Osteoblast (primary cell): ENCODE measurements around the gene VMP1. TPM values are rescaled to one million over a fixed set of nuclear protein-coding genes. Genes with fewer than 3 reads are reported as not detected.

ENCODE experiments used
- DNase-seq: peaks from one replicate; pipeline ENCODE4 v3.0.0; 2011; ENCODE audit warnings: low spot score, mixed read lengths; ENCODE audit not compliant: insufficient read length; ENCODE audit errors: missing footprints
- H2AFZ ChIP-seq: 2 replicates; pipeline ENCODE4 v1.6.0; 2011; ENCODE audit warnings: mild to moderate bottlenecking, low read length
- H3K27ac ChIP-seq: 2 replicates; pipeline ENCODE4 v1.5.1; 2011; ENCODE audit warnings: mild to moderate bottlenecking, low read depth, low read length, moderate library complexity
- H3K27me3 ChIP-seq: 2 replicates; pipeline ENCODE4 v1.6.0; 2012; ENCODE audit warnings: mild to moderate bottlenecking, control low read depth, inconsistent platforms, low read length, moderate library complexity; ENCODE audit not compliant: insufficient read depth
- H3K36me3 ChIP-seq: 2 replicates; pipeline ENCODE4 v1.5.1; 2011; ENCODE audit warnings: mild to moderate bottlenecking, low read length, control low read depth, moderate library complexity; ENCODE audit not compliant: insufficient read depth
- H3K4me1 ChIP-seq: 2 replicates; pipeline ENCODE4 v1.5.1; 2011; ENCODE audit warnings: mild to moderate bottlenecking, low read length, control low read depth, moderate library complexity; ENCODE audit not compliant: insufficient read depth
- H3K4me2 ChIP-seq: 2 replicates; pipeline ENCODE4 v1.6.0; 2011; ENCODE audit warnings: mild to moderate bottlenecking, low read length; ENCODE audit not compliant: insufficient read depth
- H3K4me3 ChIP-seq: fragments of 200-600 bp; sonication (generic); 3 replicates; pipeline ENCODE4 v1.5.1; 2012; ENCODE audit warnings: mild to moderate bottlenecking, low read length, inconsistent platforms; ENCODE audit not compliant: insufficient read depth
- H3K79me2 ChIP-seq: 2 replicates; pipeline ENCODE4 v1.6.0; 2012; ENCODE audit warnings: mild to moderate bottlenecking, low read length, control low read depth, inconsistent platforms; ENCODE audit not compliant: insufficient read depth
- H3K9me3 ChIP-seq: 2 replicates; pipeline ENCODE4 v1.5.1; 2011; ENCODE audit warnings: low read depth, low read length, control low read depth
- H4K20me1 ChIP-seq: 2 replicates; pipeline ENCODE4 v1.6.0; 2012; ENCODE audit warnings: mild to moderate bottlenecking, low read length, control low read depth; ENCODE audit not compliant: insufficient read depth
- total RNA-seq: library from RNA; depleted of rRNA; stranded (reverse); fragments of >200 nt; gene quantifications from 2 replicates; pipeline ENCODE4 v1.2.3, GENCODE V29; 2012
- TF ChIP-seq, protein P1 (sequence below): IDR thresholded peaks from 2 replicates; pipeline ENCODE4 v1.5.1; 2011; ENCODE audit warnings: mild to moderate bottlenecking, low read depth, low read length, moderate library complexity; ENCODE audit errors: extremely low read depth

The VMP1 gene
- total RNA-seq, 1 donor = 415 TPM

- Histone ChIP-seq H4K20me1 (no peaks in the 10 kb centered on the region), H3K79me2 (peaks cover 3% of the 10 kb centered on the region), H3K4me3 (no peak overlapping the region), H3K4me1 (peaks cover 35% of the 10 kb centered on the region), H2AFZ (no peak overlapping the region), H3K36me3 (peaks cover 11% of the 10 kb centered on the region), H3K27me3 (no peaks in the 10 kb centered on the region), H3K4me2 (no peak overlapping the region), H3K9me3 (no peaks in the 10 kb centered on the region), H3K27ac (peak overlapping the region; percentile 2)
- TF ChIP-seq, protein P1, sequence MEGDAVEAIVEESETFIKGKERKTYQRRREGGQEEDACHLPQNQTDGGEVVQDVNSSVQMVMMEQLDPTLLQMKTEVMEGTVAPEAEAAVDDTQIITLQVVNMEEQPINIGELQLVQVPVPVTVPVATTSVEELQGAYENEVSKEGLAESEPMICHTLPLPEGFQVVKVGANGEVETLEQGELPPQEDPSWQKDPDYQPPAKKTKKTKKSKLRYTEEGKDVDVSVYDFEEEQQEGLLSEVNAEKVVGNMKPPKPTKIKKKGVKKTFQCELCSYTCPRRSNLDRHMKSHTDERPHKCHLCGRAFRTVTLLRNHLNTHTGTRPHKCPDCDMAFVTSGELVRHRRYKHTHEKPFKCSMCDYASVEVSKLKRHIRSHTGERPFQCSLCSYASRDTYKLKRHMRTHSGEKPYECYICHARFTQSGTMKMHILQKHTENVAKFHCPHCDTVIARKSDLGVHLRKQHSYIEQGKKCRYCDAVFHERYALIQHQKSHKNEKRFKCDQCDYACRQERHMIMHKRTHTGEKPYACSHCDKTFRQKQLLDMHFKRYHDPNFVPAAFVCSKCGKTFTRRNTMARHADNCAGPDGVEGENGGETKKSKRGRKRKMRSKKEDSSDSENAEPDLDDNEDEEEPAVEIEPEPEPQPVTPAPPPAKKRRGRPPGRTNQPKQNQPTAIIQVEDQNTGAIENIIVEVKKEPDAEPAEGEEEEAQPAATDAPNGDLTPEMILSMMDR = no peak
- DNase-seq = no peak
Measured at GRCh38 chr17:59810894-59811153, 103.4 kb downstream of the VMP1 start.

- DNase-seq = no peak
- peaks cover 11% of the 10 kb centered on the region for H3K36me3 ChIP-seq
- H3K27me3 ChIP-seq = no peaks in the 10 kb centered on the region
- H3K4me3 ChIP-seq = no peak overlapping the region
- TF ChIP-seq, protein P1 = no peak
- H4K20me1 ChIP-seq = no peaks in the 10 kb centered on the region
- H3K4me1 ChIP-seq = peaks cover 35% of the 10 kb centered on the region
- H3K9me3 ChIP-seq = no peaks in the 10 kb centered on the region
- H2AFZ ChIP-seq = no peak overlapping the region
- peak overlapping the region; percentile 2 for H3K27ac ChIP-seq
- H3K4me2 ChIP-seq = no peak overlapping the region
- peaks cover 3% of the 10 kb centered on the region for H3K79me2 ChIP-seq
Measured at GRCh38 chr17:59811209-59811608, 103.8 kb downstream of the VMP1 start.

GRCh38 chr17:59812139-59812538, 104.7 kb downstream of the VMP1 start:
- H3K79me2 ChIP-seq = no peaks in the 10 kb centered on the region
- no peak for DNase-seq
- H2AFZ ChIP-seq = no peak overlapping the region
- no peaks in the 10 kb centered on the region for H3K27me3 ChIP-seq
- H3K4me1 ChIP-seq = peaks cover 32% of the 10 kb centered on the region
- H3K27ac ChIP-seq = no peak overlapping the region
- H4K20me1 ChIP-seq = no peaks in the 10 kb centered on the region
- no peak overlapping the region for H3K4me3 ChIP-seq
- no peak overlapping the region for H3K4me2 ChIP-seq
- H3K9me3 ChIP-seq = no peaks in the 10 kb centered on the region
- H3K36me3 ChIP-seq = peaks cover 11% of the 10 kb centered on the region
- TF ChIP-seq, protein P1 = no peak

DNA sequence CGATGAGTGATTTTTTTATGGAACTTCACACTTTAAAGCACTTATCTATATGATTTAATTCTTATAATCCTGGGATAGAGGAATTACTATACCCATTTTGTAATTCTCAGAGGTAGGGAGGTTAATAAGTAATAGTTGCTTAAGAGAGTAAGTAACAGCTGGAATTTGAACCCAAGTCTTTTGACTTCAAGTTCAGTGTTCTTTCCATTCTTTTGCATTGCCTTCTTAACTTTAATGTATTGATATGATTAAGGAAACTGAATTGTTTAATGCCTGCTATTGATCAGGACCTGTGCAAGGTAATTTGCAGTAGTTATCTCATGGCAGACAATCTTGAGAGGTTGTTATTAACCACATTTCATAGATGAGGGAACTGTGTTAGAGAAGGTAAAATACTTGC, 106.8 kb downstream of the VMP1 start:
- H3K9me3 ChIP-seq = no peaks in the 10 kb centered on the region
- DNase-seq = no peak
- H3K79me2 ChIP-seq = no peaks in the 10 kb centered on the region
- TF ChIP-seq, protein P1 = no peak
- no peak overlapping the region for H3K4me2 ChIP-seq
- no peaks in the 10 kb centered on the region for H3K27me3 ChIP-seq
- H3K4me1 ChIP-seq = peaks cover 14% of the 10 kb centered on the region
- H3K27ac ChIP-seq = no peak overlapping the region
- H3K36me3 ChIP-seq = peaks cover 11% of the 10 kb centered on the region
- no peak overlapping the region for H3K4me3 ChIP-seq
- no peaks in the 10 kb centered on the region for H4K20me1 ChIP-seq
- no peak overlapping the region for H2AFZ ChIP-seq
